ENCODE results near the gene IFNL1.

The IFNL1 gene

DNA sequence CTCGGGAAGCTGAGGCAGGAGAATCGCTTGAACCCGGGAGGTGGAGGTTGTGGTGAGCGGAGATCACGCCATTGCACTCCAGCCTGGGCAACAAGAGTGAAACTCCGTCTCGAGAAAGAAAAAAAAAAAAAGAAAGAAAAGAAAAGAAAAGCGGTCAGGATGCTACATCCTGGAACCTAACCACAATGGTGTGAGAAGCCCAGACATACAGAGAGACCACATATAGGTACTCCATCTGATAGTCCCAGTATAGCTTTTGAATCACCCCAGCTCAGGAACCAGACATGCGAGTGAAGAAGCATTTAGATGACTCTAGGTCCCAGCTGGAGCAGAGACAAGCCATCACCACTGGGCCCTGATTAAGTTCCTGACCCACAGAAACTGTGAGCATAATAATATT lies 3.2 kb downstream of the IFNL1 start:
- Histone ChIP-seq H3K27ac (ENCODE audit: poor library complexity, severe bottlenecking) (no peak overlapping the region), H3K36me3 (ENCODE audit: low read depth) (no peaks in the 10 kb centered on the region), H3K4me3 (ENCODE audit: severe bottlenecking) (no peak overlapping the region), H3K4me1 (ENCODE audit: insufficient read depth, poor library complexity, severe bottlenecking) (no peaks in the 10 kb centered on the region), H3K27me3 (ENCODE audit: insufficient read depth, poor library complexity, severe bottlenecking) (no peaks in the 10 kb centered on the region), H3K9me3 (ENCODE audit: severe bottlenecking) (no peaks in the 10 kb centered on the region)
- no peak for DNase-seq (ENCODE audit: low spot score)
- TF ChIP-seq, protein P1, sequence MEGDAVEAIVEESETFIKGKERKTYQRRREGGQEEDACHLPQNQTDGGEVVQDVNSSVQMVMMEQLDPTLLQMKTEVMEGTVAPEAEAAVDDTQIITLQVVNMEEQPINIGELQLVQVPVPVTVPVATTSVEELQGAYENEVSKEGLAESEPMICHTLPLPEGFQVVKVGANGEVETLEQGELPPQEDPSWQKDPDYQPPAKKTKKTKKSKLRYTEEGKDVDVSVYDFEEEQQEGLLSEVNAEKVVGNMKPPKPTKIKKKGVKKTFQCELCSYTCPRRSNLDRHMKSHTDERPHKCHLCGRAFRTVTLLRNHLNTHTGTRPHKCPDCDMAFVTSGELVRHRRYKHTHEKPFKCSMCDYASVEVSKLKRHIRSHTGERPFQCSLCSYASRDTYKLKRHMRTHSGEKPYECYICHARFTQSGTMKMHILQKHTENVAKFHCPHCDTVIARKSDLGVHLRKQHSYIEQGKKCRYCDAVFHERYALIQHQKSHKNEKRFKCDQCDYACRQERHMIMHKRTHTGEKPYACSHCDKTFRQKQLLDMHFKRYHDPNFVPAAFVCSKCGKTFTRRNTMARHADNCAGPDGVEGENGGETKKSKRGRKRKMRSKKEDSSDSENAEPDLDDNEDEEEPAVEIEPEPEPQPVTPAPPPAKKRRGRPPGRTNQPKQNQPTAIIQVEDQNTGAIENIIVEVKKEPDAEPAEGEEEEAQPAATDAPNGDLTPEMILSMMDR (IDR thresholded peaks at IDR 0.05; ENCODE audit: poor library complexity, severe bottlenecking): no peak
- ATAC-seq (ENCODE audit: low read depth): no peak

DNA sequence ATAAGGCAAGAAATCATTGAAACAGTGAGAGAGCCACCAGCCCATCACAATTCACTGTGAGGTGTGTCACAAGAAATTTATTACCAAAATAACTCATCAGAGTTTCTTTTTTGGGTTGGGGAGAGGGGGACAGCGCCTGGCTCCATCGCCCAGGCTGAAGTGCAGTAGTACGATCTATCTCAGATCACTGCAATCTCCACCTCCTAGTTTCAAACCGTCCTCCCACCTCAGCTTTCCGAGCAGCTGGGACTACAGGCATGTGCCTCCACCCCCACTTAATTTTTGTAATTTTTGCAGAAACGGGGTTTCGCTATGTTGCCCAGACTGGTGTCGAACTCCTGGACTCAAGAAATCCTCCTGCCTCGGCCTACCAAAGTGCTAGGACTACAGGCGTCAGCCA lies 3.6 kb downstream of the IFNL1 start:
- TF ChIP-seq, protein P1 (IDR thresholded peaks at IDR 0.05; ENCODE audit: poor library complexity, severe bottlenecking): no peak
- H3K27me3 ChIP-seq (ENCODE audit: insufficient read depth, poor library complexity, severe bottlenecking): no peaks in the 10 kb centered on the region
- no peaks in the 10 kb centered on the region for H3K4me1 ChIP-seq (ENCODE audit: insufficient read depth, poor library complexity, severe bottlenecking)
- DNase-seq (ENCODE audit: low spot score): no peak
- no peaks in the 10 kb centered on the region for H3K9me3 ChIP-seq (ENCODE audit: severe bottlenecking)
- no peak overlapping the region for H3K4me3 ChIP-seq (ENCODE audit: severe bottlenecking)
- no peaks in the 10 kb centered on the region for H3K36me3 ChIP-seq (ENCODE audit: low read depth)
- no peak for ATAC-seq (ENCODE audit: low read depth)
- H3K27ac ChIP-seq (ENCODE audit: poor library complexity, severe bottlenecking): no peak overlapping the region

DNA sequence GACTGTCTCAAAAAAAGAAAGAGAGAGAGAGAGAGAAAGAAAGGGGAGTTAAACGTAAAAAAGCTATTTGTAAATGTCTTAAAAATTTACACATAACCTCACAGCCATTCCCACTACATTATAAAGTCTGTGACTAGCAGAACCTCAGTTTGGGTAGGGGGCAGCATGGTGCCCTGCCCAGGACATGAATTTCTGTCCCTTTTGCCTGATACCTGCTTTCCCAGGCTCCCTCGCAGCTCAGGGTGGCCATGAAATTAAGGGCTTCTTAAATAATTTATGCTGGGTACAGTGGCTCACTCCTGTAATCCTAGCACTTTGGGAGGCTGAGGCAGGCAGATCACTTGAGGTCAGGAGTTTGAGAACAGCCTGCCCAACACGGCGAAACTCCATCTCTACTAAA lies 4.8 kb downstream of the IFNL1 start:
- H3K9me3 ChIP-seq (ENCODE audit: severe bottlenecking): no peaks in the 10 kb centered on the region
- no peak overlapping the region for H3K4me3 ChIP-seq (ENCODE audit: severe bottlenecking)
- TF ChIP-seq, protein P1 (IDR thresholded peaks at IDR 0.05; ENCODE audit: poor library complexity, severe bottlenecking): no peak
- no peaks in the 10 kb centered on the region for H3K36me3 ChIP-seq (ENCODE audit: low read depth)
- no peak overlapping the region for H3K27ac ChIP-seq (ENCODE audit: poor library complexity, severe bottlenecking)
- DNase-seq (ENCODE audit: low spot score) (no peak), ATAC-seq (ENCODE audit: low read depth) (no peak)
- no peaks in the 10 kb centered on the region for H3K27me3 ChIP-seq (ENCODE audit: insufficient read depth, poor library complexity, severe bottlenecking)
- H3K4me1 ChIP-seq (ENCODE audit: insufficient read depth, poor library complexity, severe bottlenecking): no peaks in the 10 kb centered on the region

DNA sequence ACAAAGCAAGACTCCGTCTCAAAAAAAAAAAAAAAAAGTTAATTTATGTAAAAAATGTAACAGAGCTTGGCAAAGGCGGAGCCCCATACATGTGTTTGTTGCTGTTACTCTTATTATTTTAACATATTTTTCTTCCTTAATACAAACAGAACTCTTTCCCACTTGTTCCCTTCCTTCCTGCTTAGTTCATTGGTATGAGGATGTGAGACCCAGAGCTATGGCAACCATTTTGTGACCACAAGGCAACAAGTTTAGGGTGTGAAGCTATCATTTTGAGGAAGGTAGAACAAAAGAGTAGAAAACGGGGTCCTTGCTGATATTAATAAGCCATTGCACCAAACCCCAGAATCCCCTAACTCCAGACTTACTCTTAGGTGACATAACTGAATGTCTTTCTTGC lies 5.4 kb downstream of the IFNL1 start:
- Histone ChIP-seq H3K36me3 (ENCODE audit: low read depth) (no peaks in the 10 kb centered on the region), H3K4me3 (ENCODE audit: severe bottlenecking) (no peak overlapping the region), H3K9me3 (ENCODE audit: severe bottlenecking) (no peaks in the 10 kb centered on the region), H3K27me3 (ENCODE audit: insufficient read depth, poor library complexity, severe bottlenecking) (peaks cover 4% of the 10 kb centered on the region), H3K27ac (ENCODE audit: poor library complexity, severe bottlenecking) (no peak overlapping the region), H3K4me1 (ENCODE audit: insufficient read depth, poor library complexity, severe bottlenecking) (no peaks in the 10 kb centered on the region)
- ATAC-seq (ENCODE audit: low read depth) (no peak), DNase-seq (ENCODE audit: low spot score) (no peak)
- TF ChIP-seq, protein P1 (IDR thresholded peaks at IDR 0.05; ENCODE audit: poor library complexity, severe bottlenecking): no peak

DNA sequence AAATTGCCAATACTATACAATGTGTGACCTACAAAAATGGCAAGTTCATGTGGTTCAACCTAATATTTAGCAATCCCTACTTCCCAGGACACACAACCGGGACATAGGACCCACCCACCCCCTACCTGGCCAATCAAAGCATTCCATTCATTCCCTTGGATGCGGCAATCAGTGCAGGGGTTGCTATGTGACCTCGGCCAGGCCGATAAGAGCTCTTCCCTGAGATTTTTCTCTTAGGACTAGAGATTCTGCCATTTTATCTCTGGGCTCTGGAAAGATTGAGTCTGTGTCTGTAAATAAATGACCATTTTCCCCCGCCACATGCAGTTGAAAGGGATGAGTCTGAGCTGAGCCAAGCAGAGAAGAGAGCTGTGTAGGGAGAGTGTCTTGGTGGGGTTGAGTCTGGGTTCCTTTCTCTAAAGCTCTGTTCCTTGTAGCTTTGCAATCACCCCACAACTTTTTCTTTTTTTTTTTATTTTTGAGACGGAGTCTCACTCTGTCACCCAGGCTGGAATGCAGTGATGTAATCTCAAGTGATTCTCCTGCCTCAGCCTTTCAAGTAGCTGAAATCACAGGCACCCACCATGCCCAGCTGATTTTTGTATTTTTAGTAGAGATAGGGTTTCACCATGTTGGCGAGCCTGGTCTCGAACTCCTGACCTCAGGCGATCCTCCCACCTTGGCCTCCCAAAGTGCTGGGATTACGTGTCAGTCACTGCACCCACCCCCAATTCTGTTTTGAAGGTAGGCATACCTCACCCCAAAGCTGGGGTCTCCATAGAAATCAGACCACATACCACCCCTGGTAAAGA lies 7.4 kb downstream of the IFNL1 start:
- DNase-seq (ENCODE audit: low spot score) (no peak), ATAC-seq (ENCODE audit: low read depth) (no peak)
- H3K4me3 ChIP-seq (ENCODE audit: severe bottlenecking): no peak overlapping the region
- H3K27ac ChIP-seq (ENCODE audit: poor library complexity, severe bottlenecking): no peak overlapping the region
- no peaks in the 10 kb centered on the region for H3K4me1 ChIP-seq (ENCODE audit: insufficient read depth, poor library complexity, severe bottlenecking)
- H3K9me3 ChIP-seq (ENCODE audit: severe bottlenecking): no peaks in the 10 kb centered on the region
- TF ChIP-seq, protein P1 (IDR thresholded peaks at IDR 0.05; ENCODE audit: poor library complexity, severe bottlenecking): no peak
- H3K36me3 ChIP-seq (ENCODE audit: low read depth): no peaks in the 10 kb centered on the region
- peaks cover 19% of the 10 kb centered on the region for H3K27me3 ChIP-seq (ENCODE audit: insufficient read depth, poor library complexity, severe bottlenecking)
